Measurements from ENCODE around the gene ARTN. TPM values are rescaled to one million over a fixed set of nuclear protein-coding genes. Genes with fewer than 3 reads are reported as not detected.

Gene ARTN
- total RNA-seq, 1 experiment from 2014 or later: 10.6 TPM

DNA sequence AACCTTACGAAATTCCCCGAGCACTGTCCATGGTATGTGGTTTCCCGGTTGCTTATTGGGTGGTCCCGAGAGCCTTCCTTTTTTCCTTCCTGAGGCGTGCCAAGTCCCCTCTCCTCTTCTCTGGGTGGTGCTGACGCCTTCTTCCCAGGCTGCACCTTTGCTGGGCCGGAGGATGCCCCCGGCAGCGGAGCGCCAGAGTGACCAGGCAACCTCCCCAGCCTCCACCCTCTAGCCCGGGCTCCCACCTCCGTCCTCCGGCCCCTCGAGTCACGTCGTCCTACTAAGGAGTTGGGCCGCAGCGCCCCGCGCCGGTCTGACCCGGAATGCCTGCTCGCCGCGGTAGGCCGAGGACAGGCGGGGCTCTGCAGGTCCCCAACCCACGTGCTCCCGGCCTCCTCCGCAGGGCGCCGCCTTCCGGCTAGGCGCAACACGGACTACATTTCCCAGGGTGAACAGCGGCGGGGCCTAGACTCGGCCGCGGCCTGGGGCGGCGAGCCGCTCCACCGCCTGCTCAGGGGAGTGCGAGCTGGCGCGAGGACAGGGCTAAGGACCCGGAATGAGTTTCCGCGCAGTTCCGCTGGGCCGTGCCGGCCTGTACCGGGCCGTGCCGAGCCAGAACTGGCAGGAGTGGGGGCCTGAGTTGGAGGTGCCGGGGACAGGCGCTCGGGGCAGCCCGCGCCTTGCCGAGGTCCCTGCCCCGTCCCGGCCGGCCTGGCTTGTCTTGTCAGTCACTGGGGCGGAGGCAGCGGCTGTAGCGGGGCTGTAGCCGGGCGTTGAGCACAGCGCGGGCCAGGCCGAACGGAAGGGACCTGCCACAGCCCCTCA, 12.8 kb downstream of the ARTN start, which contains the start of gene IPO13:
IPO13 (plus strand) TSS at position 715 of the 825 bp plus-strand sequence. CDS start 651 bp downstream, outside the sequence.
- Histone ChIP-seq H3K4me1 (ENCODE audit: insufficient read depth, low read length) (no peaks in the 10 kb centered on the region), H3K56ac (ENCODE audit: insufficient read length, low read depth, low read length) (no peak within 1 kb of the TSS), H3K18ac (ENCODE audit: insufficient read length, low read depth, low read length) (peak within 1 kb of the TSS; percentile 98), H2BK120ac (ENCODE audit: low read depth, low read length, poor library complexity, severe bottlenecking) (no peak within 1 kb of the TSS), H2AFZ (ENCODE audit: low read length) (no peak within 1 kb of the TSS), H3K4ac (ENCODE audit: low read depth, low read length) (no peak within 1 kb of the TSS), H2BK15ac (ENCODE audit: low read depth, low read length) (no peak within 1 kb of the TSS), H2BK20ac (ENCODE audit: low read depth, low read length, poor library complexity, severe bottlenecking) (no peak within 1 kb of the TSS), H3K9ac (ENCODE audit: extremely low read depth, insufficient read length, low read length) (peak within 1 kb of the TSS; percentile 80), H3K23ac (ENCODE audit: insufficient read length, low read depth, low read length) (no peak within 1 kb of the TSS), H3K9me3 (ENCODE audit: control insufficient read depth, low read depth, low read length) (no peaks in the 10 kb centered on the region), H3K27ac (ENCODE audit: insufficient read length, low read depth, low read length) (no peak within 1 kb of the TSS), H3K23me2 (ENCODE audit: insufficient read length, low read depth, low read length, poor library complexity, severe bottlenecking) (peaks cover 10% of the 10 kb centered on the region), H3K27me3 (ENCODE audit: insufficient read depth, low read length) (no peaks in the 10 kb centered on the region), H3T11ph (ENCODE audit: low read length) (no peak within 1 kb of the TSS), H3K79me1 (ENCODE audit: insufficient read depth, low read depth, low read length, poor library complexity, severe bottlenecking) (no peaks in the 10 kb centered on the region), H2BK12ac (ENCODE audit: insufficient read length, low read depth, low read length) (no peak within 1 kb of the TSS), H3K79me2 (ENCODE audit: insufficient read depth, low read length) (no peaks in the 10 kb centered on the region), H4K91ac (ENCODE audit: insufficient read length, low read depth, low read length) (no peak within 1 kb of the TSS), H4K8ac (replicated peaks; ENCODE audit: insufficient read length, low read depth, low read length) (no peak within 1 kb of the TSS), H2BK5ac (ENCODE audit: insufficient read length, low read length) (no peak within 1 kb of the TSS), H4K20me1 (ENCODE audit: control insufficient read depth, insufficient read depth, insufficient read length) (no peaks in the 10 kb centered on the region), H4K5ac (ENCODE audit: insufficient read length, low read depth, low read length) (no peak within 1 kb of the TSS), H3K14ac (ENCODE audit: insufficient read depth, low read length) (peak within 1 kb of the TSS; percentile 99), H3K4me2 (ENCODE audit: insufficient read depth, insufficient read length, low read length) (peak within 1 kb of the TSS; percentile 63), H2AK5ac (ENCODE audit: insufficient read length, low read length) (no peak within 1 kb of the TSS)
- TF ChIP-seq, protein P1, sequence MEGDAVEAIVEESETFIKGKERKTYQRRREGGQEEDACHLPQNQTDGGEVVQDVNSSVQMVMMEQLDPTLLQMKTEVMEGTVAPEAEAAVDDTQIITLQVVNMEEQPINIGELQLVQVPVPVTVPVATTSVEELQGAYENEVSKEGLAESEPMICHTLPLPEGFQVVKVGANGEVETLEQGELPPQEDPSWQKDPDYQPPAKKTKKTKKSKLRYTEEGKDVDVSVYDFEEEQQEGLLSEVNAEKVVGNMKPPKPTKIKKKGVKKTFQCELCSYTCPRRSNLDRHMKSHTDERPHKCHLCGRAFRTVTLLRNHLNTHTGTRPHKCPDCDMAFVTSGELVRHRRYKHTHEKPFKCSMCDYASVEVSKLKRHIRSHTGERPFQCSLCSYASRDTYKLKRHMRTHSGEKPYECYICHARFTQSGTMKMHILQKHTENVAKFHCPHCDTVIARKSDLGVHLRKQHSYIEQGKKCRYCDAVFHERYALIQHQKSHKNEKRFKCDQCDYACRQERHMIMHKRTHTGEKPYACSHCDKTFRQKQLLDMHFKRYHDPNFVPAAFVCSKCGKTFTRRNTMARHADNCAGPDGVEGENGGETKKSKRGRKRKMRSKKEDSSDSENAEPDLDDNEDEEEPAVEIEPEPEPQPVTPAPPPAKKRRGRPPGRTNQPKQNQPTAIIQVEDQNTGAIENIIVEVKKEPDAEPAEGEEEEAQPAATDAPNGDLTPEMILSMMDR (conservative IDR thresholded peaks at IDR 0.05): peak; percentile 84
- WGBS (ENCODE audit: extremely low coverage, insufficient read length, low lambda C conversion rate): no CpG with 5 or more reads among the region's 74 CpGs
- Mint-ChIP-seq H3K27me3 (ENCODE audit: low read depth) (no peaks in the 10 kb centered on the region; the same call in 1 of the 2 replicates), H3K4me1 (peaks cover 26 to 34% of the 10 kb centered on the region in 2 experiments), H3K36me3 (ENCODE audit: insufficient read depth in 1 of 3, low read depth in 3 of 3) (peaks cover 0 to 9% (median 7%) of the 10 kb centered on the region in 3 experiments; a peak in 6 of 7 replicates), H3K27ac (peak within 1 kb of the TSS; percentile 92 to 98 (median 97); a peak in 6 of 7 replicates), H3K4me3 (peak within 1 kb of the TSS; percentile 84 to 88), H3K9me3 (no peaks in the 10 kb centered on the region)
- peak; percentile 98 for DNase-seq
